ENCODE data around the gene EPB41L3.
A peak's percentile ranks its signal among the peaks of the same experiment; 100 is the strongest.
"Not testable (repeated sequence)": the region's sequence is repeated elsewhere in the genome, so short reads cannot be mapped to it uniquely, and the experiment has no call there.

EPB41L3 gene

GRCh38 chr18:5543773-5544389 lies at the start of gene EPB41L3:
EPB41L3 (minus strand) TSS chr18:5543997; CDS start chr18:5489183, 54,814 bp downstream.
- H3K27me3 Mint-ChIP-seq = peaks cover 17% of the 10 kb centered on the region
- H3K9me3 Mint-ChIP-seq = no peaks in the 10 kb centered on the region
- ATAC-seq (ENCODE audit: low read depth) (no peak), DNase-seq (ENCODE audit: low spot score in 2 of 2) (no peak)
- H3K4me1 Mint-ChIP-seq = peaks cover 2% of the 10 kb centered on the region
- no peak within 1 kb of the TSS for H3K27ac Mint-ChIP-seq
- peak within 1 kb of the TSS; percentile 51 for H3K4me3 Mint-ChIP-seq
- H3K36me3 Mint-ChIP-seq = no peaks in the 10 kb centered on the region

DNA sequence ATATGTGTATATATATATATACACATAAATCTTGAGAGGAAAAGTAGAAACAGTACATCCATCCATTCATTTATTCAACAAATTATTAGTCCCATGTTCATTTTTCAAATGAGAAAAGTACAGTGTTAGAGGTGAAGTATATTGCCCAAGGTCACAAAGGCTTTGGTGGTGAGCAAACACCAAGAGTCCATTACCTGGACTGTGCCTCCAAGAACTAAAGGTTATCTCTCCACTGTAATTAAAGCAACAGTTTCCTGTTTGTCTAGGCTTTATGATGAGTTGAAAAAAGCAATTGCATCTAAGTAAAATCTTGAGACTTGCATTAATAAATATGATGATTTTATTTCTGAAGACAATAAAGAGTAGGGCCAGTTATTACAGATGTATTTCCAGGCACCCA lies 44.7 kb upstream of the EPB41L3 start:
- DNase-seq (ENCODE audit: low spot score in 2 of 2) (no peak), ATAC-seq (ENCODE audit: low read depth) (no peak)
- H3K9me3 Mint-ChIP-seq = peaks cover 3% of the 10 kb centered on the region
- H3K27me3 Mint-ChIP-seq = no peaks in the 10 kb centered on the region
- H3K27ac Mint-ChIP-seq = no peak overlapping the region
- no peaks in the 10 kb centered on the region for H3K36me3 Mint-ChIP-seq
- no peaks in the 10 kb centered on the region for H3K4me1 Mint-ChIP-seq
- H3K4me3 Mint-ChIP-seq = no peak overlapping the region

DNA sequence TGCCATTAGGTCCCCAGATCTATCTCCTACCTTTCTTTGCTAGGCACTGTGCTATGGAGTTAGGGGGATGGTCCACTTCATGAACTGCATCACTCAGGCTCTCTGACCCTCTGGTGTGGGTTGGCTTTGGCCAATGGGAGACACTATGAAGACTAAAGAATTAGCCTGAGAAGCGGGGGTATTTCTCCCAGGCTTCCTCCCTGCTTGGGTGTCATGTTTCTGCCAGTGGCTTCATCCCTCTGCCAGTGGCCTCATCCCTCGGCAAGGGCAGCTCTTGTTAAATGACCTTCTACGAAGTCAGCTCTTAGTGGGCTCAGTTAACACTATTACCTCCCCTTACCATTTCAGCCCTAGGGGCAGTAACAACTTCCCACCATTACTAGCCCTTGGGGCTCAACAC lies 41.9 kb upstream of the EPB41L3 start:
- no peak for DNase-seq (ENCODE audit: low spot score in 2 of 2)
- no peaks in the 10 kb centered on the region for H3K4me1 Mint-ChIP-seq
- H3K27me3 Mint-ChIP-seq = no peaks in the 10 kb centered on the region
- no peak overlapping the region for H3K4me3 Mint-ChIP-seq
- H3K36me3 Mint-ChIP-seq = no peaks in the 10 kb centered on the region
- no peak for ATAC-seq (ENCODE audit: low read depth)
- no peak overlapping the region for H3K27ac Mint-ChIP-seq
- H3K9me3 Mint-ChIP-seq = peaks cover 1% of the 10 kb centered on the region

GRCh38 chr18:5584746-5585417 lies 41.1 kb upstream of the EPB41L3 start:
- Mint-ChIP-seq H3K36me3 (no peaks in the 10 kb centered on the region), H3K27me3 (no peaks in the 10 kb centered on the region), H3K27ac (no peak overlapping the region), H3K4me1 (no peaks in the 10 kb centered on the region), H3K9me3 (no peaks in the 10 kb centered on the region), H3K4me3 (no peak overlapping the region)
- DNase-seq (ENCODE audit: low spot score in 2 of 2) (no peak), ATAC-seq (ENCODE audit: low read depth) (no peak)

DNA sequence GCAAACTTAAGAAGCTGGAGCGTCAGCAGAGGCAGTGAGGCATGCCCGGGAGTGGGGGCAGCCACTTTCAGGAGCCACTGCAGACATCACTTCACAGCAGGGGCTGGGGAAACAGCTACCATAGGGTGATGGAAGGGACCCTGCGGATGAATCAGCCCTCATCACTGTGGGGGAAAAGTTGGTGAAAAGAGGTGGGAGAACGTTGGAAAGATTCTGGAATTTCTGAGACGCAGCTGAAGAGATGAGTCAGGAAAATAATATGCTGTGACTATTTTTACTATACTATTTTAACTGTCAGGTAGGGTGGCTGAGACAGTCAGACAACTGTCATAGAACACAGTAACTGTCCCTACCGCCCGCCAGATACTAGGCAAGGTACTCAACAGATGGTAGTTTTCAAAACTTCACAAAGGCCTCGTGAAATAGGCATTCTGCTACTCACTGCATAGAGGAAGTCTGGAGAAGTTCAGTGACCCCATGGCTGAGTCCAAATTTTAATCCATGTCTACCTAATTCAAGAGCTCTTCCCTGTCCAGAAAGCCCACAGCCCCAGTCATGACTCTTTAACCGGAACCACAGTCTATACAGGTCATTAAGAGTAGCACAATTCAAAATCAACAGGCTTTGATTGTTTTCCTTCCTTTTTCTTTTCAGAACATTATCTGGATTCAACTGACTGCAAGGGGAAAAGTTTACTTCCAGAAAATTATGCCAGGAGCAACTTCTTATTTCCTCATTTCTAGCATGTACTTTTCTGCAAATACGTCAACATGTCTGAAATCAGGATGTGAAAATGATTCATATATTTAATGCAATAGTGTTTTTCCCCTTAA lies 39.3 kb upstream of the EPB41L3 start:
- Mint-ChIP-seq H3K4me3 (no peak overlapping the region), H3K4me1 (no peaks in the 10 kb centered on the region), H3K36me3 (no peaks in the 10 kb centered on the region), H3K27ac (no peak overlapping the region), H3K9me3 (no peaks in the 10 kb centered on the region), H3K27me3 (no peaks in the 10 kb centered on the region)
- no peak for ATAC-seq (ENCODE audit: low read depth)
- no peak for DNase-seq (ENCODE audit: low spot score in 2 of 2)

- H3K36me3 Mint-ChIP-seq = no peaks in the 10 kb centered on the region
- no peak overlapping the region for H3K27ac Mint-ChIP-seq
- no peaks in the 10 kb centered on the region for H3K4me1 Mint-ChIP-seq
- H3K4me3 Mint-ChIP-seq = no peak overlapping the region
- DNase-seq (ENCODE audit: low spot score in 2 of 2) (no peak), ATAC-seq (ENCODE audit: low read depth) (no peak)
- no peaks in the 10 kb centered on the region for H3K9me3 Mint-ChIP-seq
- no peaks in the 10 kb centered on the region for H3K27me3 Mint-ChIP-seq
Measured at GRCh38 chr18:5582076-5582475, 38.3 kb upstream of the EPB41L3 start.

- ATAC-seq (ENCODE audit: low read depth) = no peak
- Mint-ChIP-seq H3K4me3 (no peak overlapping the region), H3K36me3 (no peaks in the 10 kb centered on the region), H3K27ac (no peak overlapping the region), H3K9me3 (no peaks in the 10 kb centered on the region), H3K27me3 (peaks cover 3% of the 10 kb centered on the region), H3K4me1 (no peaks in the 10 kb centered on the region)
- no peak for DNase-seq (ENCODE audit: low spot score in 2 of 2)
Measured at GRCh38 chr18:5574843-5575242, 31.0 kb upstream of the EPB41L3 start.

DNA sequence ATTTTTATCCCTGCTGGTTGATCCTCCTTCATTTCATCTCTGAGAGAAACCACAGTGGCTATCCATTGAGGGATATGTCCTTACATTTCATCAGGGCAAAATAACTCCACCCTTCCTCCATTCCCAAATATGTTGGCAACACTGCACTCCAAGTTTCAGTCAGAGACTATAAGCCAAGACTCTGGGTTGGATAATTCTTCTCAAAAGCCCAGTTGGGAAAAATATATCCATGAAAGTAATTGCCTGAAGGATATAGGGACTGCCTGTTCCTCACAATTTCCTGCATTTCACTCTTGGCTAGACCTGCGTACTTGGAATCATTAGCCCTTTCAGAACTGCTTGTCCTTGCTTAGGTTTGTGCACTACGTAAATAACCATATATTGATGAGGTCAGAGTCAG lies 27.9 kb upstream of the EPB41L3 start:
- Mint-ChIP-seq H3K27me3 (peaks cover 2% of the 10 kb centered on the region), H3K36me3 (no peaks in the 10 kb centered on the region), H3K4me1 (no peaks in the 10 kb centered on the region), H3K27ac (no peak overlapping the region), H3K4me3 (no peak overlapping the region), H3K9me3 (peaks cover 1% of the 10 kb centered on the region)
- ATAC-seq (ENCODE audit: low read depth) (no peak), DNase-seq (ENCODE audit: low spot score in 2 of 2) (no peak)

DNA sequence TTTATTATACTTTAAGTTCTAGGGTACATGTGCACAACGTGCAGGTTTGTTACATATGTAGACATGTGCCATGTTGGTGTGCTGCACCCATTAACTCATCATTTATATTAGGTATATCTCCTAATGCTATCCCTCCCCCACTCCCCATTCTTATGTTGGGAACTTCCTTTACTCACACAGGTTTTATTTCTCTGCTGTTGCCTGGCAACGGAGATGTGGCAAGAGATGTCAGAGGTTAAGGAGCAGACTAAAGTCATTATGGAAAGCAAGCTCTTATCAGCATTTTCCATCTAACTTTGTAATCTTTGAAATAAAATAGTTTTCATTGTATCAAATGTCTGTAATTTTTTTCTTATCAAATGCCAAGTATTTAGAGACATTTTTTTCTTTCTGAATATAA lies 26.8 kb upstream of the EPB41L3 start:
- not testable (repeated sequence) for H3K27ac Mint-ChIP-seq; H3K27me3 Mint-ChIP-seq; H3K4me1 Mint-ChIP-seq; DNase-seq (ENCODE audit: low spot score in 2 of 2); H3K9me3 Mint-ChIP-seq; ATAC-seq (ENCODE audit: low read depth); H3K36me3 Mint-ChIP-seq; H3K4me3 Mint-ChIP-seq

DNA sequence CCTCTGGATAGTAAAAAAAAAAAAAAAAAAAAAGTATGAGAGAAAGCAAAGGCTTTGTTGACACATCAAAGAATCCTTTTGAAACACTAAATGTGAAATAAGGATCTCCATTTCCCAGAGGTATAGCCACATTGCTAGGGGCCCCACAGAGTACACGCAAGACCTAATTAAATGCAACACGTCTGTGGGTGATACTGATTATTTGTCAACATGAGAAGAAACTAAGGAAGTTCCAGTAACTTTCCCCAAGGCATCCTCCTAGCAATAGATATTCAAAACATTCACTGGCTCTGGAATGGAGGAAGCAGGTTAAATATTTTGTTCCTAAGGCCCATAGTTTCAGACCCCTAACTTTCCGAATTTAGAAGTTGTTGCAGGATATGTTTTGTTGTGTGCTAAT lies 24.6 kb upstream of the EPB41L3 start:
- no peaks in the 10 kb centered on the region for H3K4me1 Mint-ChIP-seq
- ATAC-seq (ENCODE audit: low read depth) = no peak
- no peaks in the 10 kb centered on the region for H3K36me3 Mint-ChIP-seq
- no peak overlapping the region for H3K4me3 Mint-ChIP-seq
- no peaks in the 10 kb centered on the region for H3K27me3 Mint-ChIP-seq
- no peak for DNase-seq (ENCODE audit: low spot score in 2 of 2)
- peaks cover 1% of the 10 kb centered on the region for H3K9me3 Mint-ChIP-seq
- H3K27ac Mint-ChIP-seq = no peak overlapping the region

DNA sequence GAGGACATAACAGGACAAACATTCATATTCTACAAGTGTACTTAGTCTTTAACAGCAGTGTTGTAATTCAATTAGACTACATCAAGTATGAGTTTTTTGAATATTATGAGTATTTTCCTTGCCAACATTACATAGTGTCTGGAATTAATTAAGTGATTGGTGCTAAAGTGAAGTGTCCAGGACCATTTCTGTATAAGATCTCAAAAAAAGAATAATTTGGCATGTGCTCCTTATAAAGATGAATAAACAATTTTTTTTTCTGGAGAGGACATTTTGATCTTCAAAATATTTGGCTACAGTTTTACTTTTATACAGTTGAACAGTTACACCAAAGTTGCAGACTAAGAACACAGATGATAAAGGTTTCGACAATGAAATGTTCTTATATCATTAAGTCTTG lies 15.1 kb upstream of the EPB41L3 start:
- H3K27ac Mint-ChIP-seq = no peak overlapping the region
- DNase-seq (ENCODE audit: low spot score in 2 of 2) = no peak
- H3K9me3 Mint-ChIP-seq = no peaks in the 10 kb centered on the region
- no peak for ATAC-seq (ENCODE audit: low read depth)
- H3K4me1 Mint-ChIP-seq = no peaks in the 10 kb centered on the region
- no peak overlapping the region for H3K4me3 Mint-ChIP-seq
- peaks cover 10% of the 10 kb centered on the region for H3K27me3 Mint-ChIP-seq
- no peaks in the 10 kb centered on the region for H3K36me3 Mint-ChIP-seq

DNA sequence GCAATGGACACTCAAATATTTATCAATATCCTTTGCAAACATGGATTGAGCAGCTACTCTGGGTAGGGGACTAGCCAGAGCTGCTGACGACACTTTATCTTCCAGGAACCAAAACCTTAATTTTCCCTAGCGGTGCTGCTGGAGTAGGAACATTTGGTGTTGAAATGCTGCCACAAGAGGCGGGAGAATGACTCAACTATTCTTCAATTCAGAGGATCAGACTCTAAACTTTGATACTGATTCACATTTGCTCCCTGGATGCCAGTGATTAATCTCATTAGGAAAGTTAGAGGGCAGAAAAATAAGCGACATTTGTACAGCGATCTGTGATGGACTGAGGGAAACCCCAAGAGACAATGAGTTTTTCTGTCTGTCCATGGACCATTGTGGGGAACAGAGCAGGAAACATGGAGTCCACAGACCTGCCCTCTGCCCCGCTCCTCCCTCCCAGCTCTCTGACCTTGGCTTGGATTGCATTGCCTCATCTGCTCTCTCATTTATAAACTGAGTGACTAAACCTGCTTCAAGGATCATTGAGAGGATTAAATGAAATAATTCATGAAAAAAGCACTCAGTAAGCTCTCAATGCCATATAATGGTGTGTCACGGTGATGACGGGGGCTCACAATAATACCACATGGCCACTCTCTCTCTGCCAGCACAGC lies 12.6 kb upstream of the EPB41L3 start:
- no peaks in the 10 kb centered on the region for H3K36me3 Mint-ChIP-seq
- peaks cover 8% of the 10 kb centered on the region for H3K27me3 Mint-ChIP-seq
- ATAC-seq (ENCODE audit: low read depth) = no peak
- H3K4me1 Mint-ChIP-seq = no peaks in the 10 kb centered on the region
- no peaks in the 10 kb centered on the region for H3K9me3 Mint-ChIP-seq
- no peak overlapping the region for H3K27ac Mint-ChIP-seq
- no peak for DNase-seq (ENCODE audit: low spot score in 2 of 2)
- no peak overlapping the region for H3K4me3 Mint-ChIP-seq

GRCh38 chr18:5554629-5555028 lies 10.8 kb upstream of the EPB41L3 start:
- peaks cover 8% of the 10 kb centered on the region for H3K27me3 Mint-ChIP-seq
- H3K4me1 Mint-ChIP-seq = no peaks in the 10 kb centered on the region
- H3K27ac Mint-ChIP-seq = no peak overlapping the region
- ATAC-seq (ENCODE audit: low read depth) (no peak), DNase-seq (ENCODE audit: low spot score in 2 of 2) (no peak)
- H3K4me3 Mint-ChIP-seq = no peak overlapping the region
- H3K9me3 Mint-ChIP-seq = no peaks in the 10 kb centered on the region
- H3K36me3 Mint-ChIP-seq = no peaks in the 10 kb centered on the region

GRCh38 chr18:5546660-5547059 lies 2.9 kb upstream of the EPB41L3 start:
- Mint-ChIP-seq H3K27ac (no peak overlapping the region), H3K4me1 (peaks cover 2% of the 10 kb centered on the region), H3K36me3 (no peaks in the 10 kb centered on the region), H3K27me3 (peaks cover 10% of the 10 kb centered on the region), H3K4me3 (no peak overlapping the region), H3K9me3 (no peaks in the 10 kb centered on the region)
- ATAC-seq (ENCODE audit: low read depth) = no peak
- no peak for DNase-seq (ENCODE audit: low spot score in 2 of 2)
